HCT116 (cell line): ENCODE data around the gene METTL25. TPM values are rescaled to one million over a fixed set of nuclear protein-coding genes. Genes with fewer than 3 reads are reported as not detected.

Experiments
- ATAC-seq: fragments of 200-7000 bp; cut with Tn5 transposase; 2 replicates; pipeline ENCODE4 v1.9.1; 2020; ENCODE audit warnings: mild to moderate bottlenecking, moderate library complexity
- BruUV-seq: library from RNA; stranded (reverse); fragments of 400-500 nt; replicated peaks from 2 replicates; lab custom pipeline; 2021; lab: Mats Ljungman, UMichigan
- CTCF ChIA-PET: fragments of 300-600 bp; sonication (Branson Sonifier 250); formaldehyde crosslinking; loops from one replicate; lab custom pipeline; 2021; ENCODE audit warnings: antibody characterized with exemption; lab: Charles Lee
- POLR2A ChIA-PET: fragments of 300-600, 350-600 bp; sonication (Branson Sonifier 250); formaldehyde crosslinking; loops from one replicate; lab custom pipeline; 2021; ENCODE audit warnings: antibody characterized with exemption; lab: Charles Lee
- RAD21 ChIA-PET, 2 experiments: fragments of 300-600 bp; sonication (Branson Sonifier 250); formaldehyde crosslinking; loops; one replicate each; lab custom pipeline; 2023; ENCODE audit warnings: low total read pairs in 2 of 2; ENCODE audit not compliant: uncharacterized antibody in 2 of 2, unreplicated experiment in 2 of 2, low non-redundant PET in 1 of 2; lab: Charles Lee
- DNase-seq: peaks from one replicate; pipeline ENCODE4 v3.0.0-alpha.2; 2010; ENCODE audit warnings: low read depth, low spot score
- H2AFZ ChIP-seq: fragments of 200-600 bp; shearing (Covaris generic), sonication (generic); 2 replicates; pipeline ENCODE4 v1.6.1; 2017; ENCODE audit warnings: low read depth, mixed run types, mixed read lengths, antibody characterized with exemption, low read length; ENCODE audit not compliant: poor library complexity, severe bottlenecking
- H3K27ac ChIP-seq: 2 replicates; pipeline ENCODE4 v1.5.1; 2012; ENCODE audit warnings: low read depth, low read length
- H3K27me3 ChIP-seq: fragments of 200-600 bp; sonication (generic); 2 replicates; pipeline ENCODE4 v1.6.1; 2016; ENCODE audit warnings: mixed run types, low read length, mixed read lengths; ENCODE audit not compliant: insufficient read depth
- H3K36me3 ChIP-seq, 2 experiments: fragments of 200-500 bp in 1 of 2; fragments of 200-600 bp in 1 of 2; sonication (Bioruptor generic) in 1 of 2; sonication (generic) in 1 of 2; 2 replicates each; pipeline versions ENCODE4 v1.5.1 to v1.6.1; 2014 to 2016; ENCODE audit warnings: low read length in 2 of 2, inconsistent platforms in 1 of 2, mixed read lengths in 1 of 2, mixed run types in 1 of 2; ENCODE audit not compliant: insufficient read depth in 2 of 2, control insufficient read depth in 1 of 2
- H3K4me1 ChIP-seq, 2 experiments: fragments of 200-600 bp in 1 of 2; sonication (generic) in 1 of 2; 2 replicates each; pipeline versions ENCODE4 v1.5.1 to v1.6.1; 2012 to 2017; ENCODE audit warnings: low read length in 2 of 2, inconsistent platforms in 1 of 2, mild to moderate bottlenecking in 1 of 2, mixed read lengths in 1 of 2, mixed run types in 1 of 2, moderate library complexity in 1 of 2; ENCODE audit not compliant: insufficient read depth in 2 of 2, control insufficient read depth in 1 of 2
- H3K4me2 ChIP-seq: fragments of 200-600 bp; sonication (generic); 2 replicates; pipeline ENCODE4 v1.6.1; 2017; ENCODE audit warnings: mixed run types, low read length, mixed read lengths
- H3K4me3 ChIP-seq, 2 experiments: fragments of 200-600 bp in 1 of 2; sonication (generic) in 1 of 2; replicated peaks in 1 of 2; 2 replicates each; pipeline ENCODE4 v1.5.1; 2011 to 2016; ENCODE audit warnings: low read length in 2 of 2, control low read depth in 1 of 2, low read depth in 1 of 2, mild to moderate bottlenecking in 1 of 2, mixed read lengths in 1 of 2, mixed run types in 1 of 2
- H3K79me2 ChIP-seq: fragments of 200-600 bp; sonication (generic); 2 replicates; pipeline ENCODE4 v1.6.1; 2017; ENCODE audit warnings: mild to moderate bottlenecking, mixed run types, low read length, moderate library complexity, mixed read lengths; ENCODE audit not compliant: insufficient read depth
- H3K9ac ChIP-seq: fragments of 200-600 bp; sonication (generic); 2 replicates; pipeline ENCODE4 v1.6.1; 2016; ENCODE audit warnings: low read length, mixed read lengths
- H3K9me2 ChIP-seq: fragments of 200-600 bp; sonication (generic), shearing (Covaris generic); 2 replicates; pipeline ENCODE4 v1.6.1; 2017; ENCODE audit warnings: mixed run types, mild to moderate bottlenecking, moderate library complexity; ENCODE audit not compliant: insufficient read depth
- H3K9me3 ChIP-seq, 2 experiments: fragments of 200-500 bp in 1 of 2; fragments of 200-600 bp in 1 of 2; sonication (Bioruptor generic) in 1 of 2; sonication (generic) in 1 of 2; 2 replicates each; pipeline ENCODE4 v1.6.1; 2014 to 2017; ENCODE audit warnings: low read length in 2 of 2, mixed read lengths in 2 of 2, inconsistent platforms in 1 of 2, low read depth in 1 of 2, mild to moderate bottlenecking in 1 of 2, mixed run types in 1 of 2, moderate library complexity in 1 of 2; ENCODE audit not compliant: control insufficient read depth in 1 of 2, insufficient read depth in 1 of 2
- H4K20me1 ChIP-seq: fragments of 200-600 bp; sonication (generic), shearing (Covaris generic); 2 replicates; pipeline ENCODE4 v1.6.1; 2017; ENCODE audit warnings: mixed run types, mild to moderate bottlenecking, moderate library complexity; ENCODE audit not compliant: insufficient read depth
- ATF3 ChIP-seq: IDR thresholded peaks from 2 replicates; pipeline ENCODE4 v1.6.1; 2012
- CEBPB ChIP-seq: IDR thresholded peaks from 2 replicates; pipeline ENCODE4 v1.6.1; 2012; ENCODE audit warnings: low read depth
- CTCF ChIP-seq, 3 experiments: fragments of 200-600 bp in 1 of 3; sonication (generic) in 1 of 3; IDR thresholded peaks in 2 of 3; conservative IDR thresholded peaks in 1 of 3; 2 replicates each; pipeline ENCODE4 v1.5.1; 2012 to 2017; ENCODE audit warnings: low read depth in 2 of 3, low read length in 2 of 3, antibody characterized with exemption in 1 of 3, borderline replicate concordance in 1 of 3, control low read depth in 1 of 3, mild to moderate bottlenecking in 1 of 3, mixed read lengths in 1 of 3, mixed run types in 1 of 3, moderate library complexity in 1 of 3; ENCODE audit not compliant: insufficient read depth in 1 of 3
- FOSL1 ChIP-seq: IDR thresholded peaks from 2 replicates; pipeline ENCODE4 v1.6.1; 2012; ENCODE audit warnings: low read depth
- TCF7L2 ChIP-seq: IDR thresholded peaks from 2 replicates; pipeline ENCODE4 v1.7.0; 2011; ENCODE audit warnings: borderline replicate concordance, inconsistent platforms; ENCODE audit not compliant: insufficient read depth, insufficient read length; ENCODE audit errors: extremely low read depth
- ZBTB33 ChIP-seq: IDR thresholded peaks from 2 replicates; pipeline ENCODE4 v1.6.1; 2011; ENCODE audit warnings: mild to moderate bottlenecking, low read length, moderate library complexity; ENCODE audit not compliant: insufficient replicate concordance; ENCODE audit errors: extremely low read depth
- intact Hi-C: fragments of 100-400 bp; cut with micrococcal nuclease; formaldehyde crosslinking; loops from 2 replicates; pipeline ENCODE4 v1.10.0; 2022
- total RNA-seq: library from RNA; stranded (reverse); gene quantifications from one replicate; pipeline ENCODE4 v1.2.1, GENCODE V29; 2021; ENCODE audit not compliant: unreplicated experiment

METTL25 gene
- total RNA-seq, 1 experiment from 2014 or later = 4.4 TPM

- no peak overlapping the region for H3K9ac ChIP-seq
- no peaks in the 10 kb centered on the region for H3K9me2 ChIP-seq
- ATAC-seq = no peak
- H3K4me1 ChIP-seq = no peaks in the 10 kb centered on the region
- H3K27me3 ChIP-seq = no peaks in the 10 kb centered on the region
- H3K9me3 ChIP-seq = no peaks in the 10 kb centered on the region
- no peak overlapping the region for H3K27ac ChIP-seq
- CTCF ChIA-PET = no interaction called here
- DNase-seq = no peak
- RAD21 ChIA-PET = no interaction called here
- intact Hi-C loops = no loop called here
- POLR2A ChIA-PET = no interaction called here
- no peak for TF ChIP-seq ZBTB33
- TF ChIP-seq FOSL1 = no peak
- no peak for TF ChIP-seq CEBPB
- TF ChIP-seq CTCF (IDR thresholded peaks at IDR 0.05 in 2 of 3, conservative IDR thresholded peaks at IDR 0.05 in 1 of 3; ENCODE audit: borderline replicate concordance in 1 of 3, insufficient read depth in 1 of 3, low read depth in 2 of 3, low read length in 2 of 3) = no peak
- TF ChIP-seq ATF3 = no peak
- TF ChIP-seq TCF7L2 = no peak
- H3K79me2 ChIP-seq = no peaks in the 10 kb centered on the region
- BruUV-seq = no TSS peak
- H3K36me3 ChIP-seq = no peaks in the 10 kb centered on the region
- H4K20me1 ChIP-seq = no peaks in the 10 kb centered on the region
- H3K4me3 ChIP-seq = no peak overlapping the region
- H2AFZ ChIP-seq = no peak overlapping the region
- H3K4me2 ChIP-seq = no peak overlapping the region
These were observed 110.2 kb downstream of the METTL25 start for GRCh38 chr12:82468563-82468962.
